Mucosa of rectum (tissue), 2 donors: Measurements from ENCODE around the gene ESR2.

ENCODE experiments used
- H3K27ac ChIP-seq, 2 donors: one replicate each; pipeline ENCODE4 v1.7.0; 2013; ENCODE audit warnings: inconsistent platforms in 2 of 2, low read depth in 2 of 2, low read length in 2 of 2
- H3K27me3 ChIP-seq, 2 donors: one replicate each; pipeline ENCODE4 v1.7.0; 2013; ENCODE audit warnings: low read length in 2 of 2; ENCODE audit not compliant: control insufficient read depth in 2 of 2, insufficient read depth in 2 of 2
- H3K36me3 ChIP-seq, 2 donors: one replicate each; pipeline ENCODE4 v1.7.0; 2013; ENCODE audit warnings: low read length in 2 of 2; ENCODE audit not compliant: control insufficient read depth in 2 of 2, insufficient read depth in 2 of 2
- H3K4me1 ChIP-seq, 2 donors: one replicate each; pipeline ENCODE4 v1.7.0; 2013; ENCODE audit warnings: low read length in 2 of 2, mild to moderate bottlenecking in 1 of 2; ENCODE audit not compliant: control insufficient read depth in 2 of 2, insufficient read depth in 2 of 2
- H3K4me3 ChIP-seq, 2 donors: one replicate each; pipeline ENCODE4 v1.7.0; 2013; ENCODE audit warnings: low read length in 2 of 2
- H3K9ac ChIP-seq, 2 donors: one replicate each; pipeline ENCODE4 v1.7.0; 2013; ENCODE audit warnings: low read length in 2 of 2, low read depth in 1 of 2, mild to moderate bottlenecking in 1 of 2
- H3K9me3 ChIP-seq, 2 donors: one replicate each; pipeline ENCODE4 v1.7.0; 2013; ENCODE audit warnings: low read length in 2 of 2; ENCODE audit not compliant: control insufficient read depth in 2 of 2
- donor health status: healthy.
- donor health status: Normal muscosa, but diverticular disease.

The ESR2 gene

GRCh38 chr14:64174922-64175782 lies 119.0 kb downstream of the ESR2 start:
- no peak overlapping the region for H3K4me3 ChIP-seq
- H3K27ac ChIP-seq = no peak overlapping the region
- no peaks in the 10 kb centered on the region for H3K27me3 ChIP-seq
- no peaks in the 10 kb centered on the region for H3K4me1 ChIP-seq
- peaks cover 38 to 51% of the 10 kb centered on the region in 2 donors for H3K36me3 ChIP-seq
- no peaks in the 10 kb centered on the region for H3K9me3 ChIP-seq
- no peak overlapping the region for H3K9ac ChIP-seq

- Histone ChIP-seq H3K9ac (no peak overlapping the region), H3K4me1 (no peaks in the 10 kb centered on the region), H3K4me3 (no peak overlapping the region), H3K36me3 (peaks cover 55 to 59% of the 10 kb centered on the region in 2 donors), H3K27ac (no peak overlapping the region), H3K9me3 (no peaks in the 10 kb centered on the region), H3K27me3 (no peaks in the 10 kb centered on the region)
Measured at GRCh38 chr14:64170181-64170580, 124.0 kb downstream of the ESR2 start.

- no peak overlapping the region for H3K9ac ChIP-seq
- H3K4me3 ChIP-seq = no peak overlapping the region
- no peaks in the 10 kb centered on the region for H3K4me1 ChIP-seq
- no peak overlapping the region for H3K27ac ChIP-seq
- H3K9me3 ChIP-seq = no peaks in the 10 kb centered on the region
- H3K27me3 ChIP-seq = no peaks in the 10 kb centered on the region
- H3K36me3 ChIP-seq = peaks cover 50 to 54% of the 10 kb centered on the region in 2 donors
Measured at GRCh38 chr14:64159588-64159987, 134.6 kb downstream of the ESR2 start.

DNA sequence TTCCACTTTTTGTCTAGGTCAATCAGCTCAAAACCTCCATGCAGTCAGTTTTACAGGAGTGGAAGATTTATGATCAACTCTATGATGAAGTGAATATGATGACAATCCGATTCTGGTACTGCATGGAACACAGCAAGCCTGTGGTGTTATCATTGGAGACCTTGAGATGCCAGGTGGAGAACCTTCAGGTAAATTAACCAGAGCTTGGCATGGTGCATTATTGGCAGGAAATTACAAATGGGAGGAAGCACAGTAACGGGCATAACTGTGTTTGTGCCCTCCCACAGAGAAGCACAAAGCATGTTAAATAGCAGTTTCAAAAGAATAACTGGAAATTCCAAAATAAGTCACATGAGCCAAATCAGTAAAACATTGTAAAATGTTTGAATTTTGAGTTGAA lies 135.6 kb downstream of the ESR2 start:
- no peaks in the 10 kb centered on the region for H3K9me3 ChIP-seq
- H3K9ac ChIP-seq = no peak overlapping the region
- no peaks in the 10 kb centered on the region for H3K27me3 ChIP-seq
- no peaks in the 10 kb centered on the region for H3K4me1 ChIP-seq
- H3K27ac ChIP-seq = no peak overlapping the region
- peaks cover 50 to 58% of the 10 kb centered on the region in 2 donors for H3K36me3 ChIP-seq
- no peak overlapping the region for H3K4me3 ChIP-seq

DNA sequence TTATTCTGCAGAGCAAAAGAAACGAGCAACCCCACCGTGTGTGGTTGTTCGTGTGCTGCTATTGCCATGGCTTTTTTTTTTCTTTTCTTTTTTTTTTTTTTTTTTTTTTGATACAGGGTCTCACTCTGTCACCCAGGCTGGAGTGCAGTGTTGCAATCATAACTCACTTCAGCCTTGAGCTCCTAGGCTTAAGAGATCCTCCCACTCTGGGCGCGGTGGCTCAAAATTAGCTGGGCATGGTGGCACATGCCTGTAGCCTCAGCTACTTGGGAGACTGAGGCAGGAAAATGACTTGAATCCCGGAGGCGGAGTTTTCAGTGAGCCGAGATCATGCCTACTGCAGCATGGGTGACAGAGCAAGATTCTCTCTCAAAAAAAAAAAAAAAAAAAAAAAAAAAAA lies 144.2 kb downstream of the ESR2 start:
- no peak overlapping the region for H3K9ac ChIP-seq
- no peaks in the 10 kb centered on the region for H3K4me1 ChIP-seq
- H3K27ac ChIP-seq = no peak overlapping the region
- H3K36me3 ChIP-seq = peaks cover 55 to 56% of the 10 kb centered on the region in 2 donors
- no peaks in the 10 kb centered on the region for H3K27me3 ChIP-seq
- no peaks in the 10 kb centered on the region for H3K9me3 ChIP-seq
- no peak overlapping the region for H3K4me3 ChIP-seq

GRCh38 chr14:64147126-64147790 lies 146.9 kb downstream of the ESR2 start:
- Histone ChIP-seq H3K36me3 (peaks cover 53 to 54% of the 10 kb centered on the region in 2 donors), H3K27me3 (no peaks in the 10 kb centered on the region), H3K9me3 (no peaks in the 10 kb centered on the region), H3K27ac (no peak overlapping the region), H3K9ac (no peak overlapping the region), H3K4me1 (no peaks in the 10 kb centered on the region), H3K4me3 (no peak overlapping the region)

DNA sequence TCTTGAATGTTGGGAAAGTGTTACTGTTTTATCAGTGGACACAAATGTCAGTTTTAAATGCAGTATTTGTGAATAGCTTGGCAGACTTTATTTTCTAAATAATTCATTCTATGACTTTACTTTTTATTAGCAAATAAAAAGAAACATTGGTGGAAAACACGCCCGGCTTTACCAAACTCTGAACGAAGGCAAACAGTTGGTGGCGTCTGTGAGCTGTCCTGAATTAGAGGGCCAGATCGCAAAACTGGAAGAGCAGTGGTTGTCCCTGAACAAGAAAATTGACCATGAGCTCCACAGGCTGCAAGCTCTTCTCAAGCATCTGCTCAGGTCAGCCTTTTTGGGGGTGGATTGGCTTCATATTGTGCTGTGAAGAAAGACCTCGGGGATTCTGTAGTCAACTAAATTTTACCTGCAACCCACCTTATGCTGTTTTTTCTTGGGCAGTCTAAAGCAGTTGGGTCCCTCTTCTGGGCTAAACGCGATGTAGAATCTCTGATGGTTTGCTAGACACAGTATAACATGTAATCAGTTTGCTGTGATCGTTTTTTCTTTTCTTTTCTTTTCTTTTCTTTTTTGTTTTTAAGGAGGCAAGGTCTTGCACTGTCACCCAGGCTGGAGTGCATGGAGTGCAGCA lies 156.4 kb downstream of the ESR2 start:
- Histone ChIP-seq H3K9ac (no peak overlapping the region), H3K27ac (no peak overlapping the region), H3K4me3 (no peak overlapping the region), H3K27me3 (no peaks in the 10 kb centered on the region), H3K36me3 (peaks cover 57 to 73% of the 10 kb centered on the region in 2 donors), H3K9me3 (no peaks in the 10 kb centered on the region), H3K4me1 (no peaks in the 10 kb centered on the region)

DNA sequence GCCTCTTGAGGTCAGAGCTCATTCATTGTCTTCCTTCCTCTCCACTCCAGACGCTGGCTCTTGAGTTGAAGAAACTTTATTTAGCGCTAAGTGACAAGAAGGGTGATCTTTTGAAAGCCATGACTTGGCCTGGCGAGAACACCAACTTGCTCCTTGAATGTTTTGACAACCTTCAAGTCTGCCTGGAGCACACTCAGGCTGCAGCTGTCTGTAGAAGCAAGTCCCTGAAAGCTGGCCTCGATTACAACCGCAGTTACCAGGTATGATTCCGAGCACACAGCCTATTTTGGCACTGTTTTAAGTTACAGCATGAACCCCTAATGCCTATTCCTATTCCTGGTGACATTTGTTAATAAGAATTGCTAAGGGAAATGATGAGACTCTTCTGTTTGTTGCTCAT lies 167.6 kb downstream of the ESR2 start:
- Histone ChIP-seq H3K9ac (no peak overlapping the region), H3K4me3 (no peak overlapping the region), H3K27ac (no peak overlapping the region), H3K36me3 (peaks cover 62 to 67% of the 10 kb centered on the region in 2 donors), H3K27me3 (no peaks in the 10 kb centered on the region), H3K4me1 (no peaks in the 10 kb centered on the region), H3K9me3 (no peaks in the 10 kb centered on the region)

DNA sequence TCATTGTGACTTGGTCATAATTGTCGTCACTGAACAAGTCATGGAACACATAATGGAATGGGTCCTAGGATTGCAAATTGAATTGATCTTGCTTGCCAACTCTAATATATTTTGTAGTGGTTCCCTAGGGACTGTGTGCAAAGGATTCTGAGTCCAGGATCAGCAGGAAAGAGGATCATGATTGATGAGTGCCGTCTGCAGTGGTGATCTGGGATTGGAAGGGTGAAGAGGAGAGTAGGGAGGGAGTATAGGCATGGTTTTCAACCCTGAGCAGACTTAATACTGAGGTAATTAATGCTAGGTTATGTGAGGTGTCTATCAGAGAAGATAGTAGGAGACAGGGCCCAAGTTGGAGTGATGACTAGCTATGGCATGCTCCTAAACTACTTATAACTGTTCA lies 168.9 kb downstream of the ESR2 start:
- H3K9ac ChIP-seq = no peak overlapping the region
- no peak overlapping the region for H3K4me3 ChIP-seq

DNA sequence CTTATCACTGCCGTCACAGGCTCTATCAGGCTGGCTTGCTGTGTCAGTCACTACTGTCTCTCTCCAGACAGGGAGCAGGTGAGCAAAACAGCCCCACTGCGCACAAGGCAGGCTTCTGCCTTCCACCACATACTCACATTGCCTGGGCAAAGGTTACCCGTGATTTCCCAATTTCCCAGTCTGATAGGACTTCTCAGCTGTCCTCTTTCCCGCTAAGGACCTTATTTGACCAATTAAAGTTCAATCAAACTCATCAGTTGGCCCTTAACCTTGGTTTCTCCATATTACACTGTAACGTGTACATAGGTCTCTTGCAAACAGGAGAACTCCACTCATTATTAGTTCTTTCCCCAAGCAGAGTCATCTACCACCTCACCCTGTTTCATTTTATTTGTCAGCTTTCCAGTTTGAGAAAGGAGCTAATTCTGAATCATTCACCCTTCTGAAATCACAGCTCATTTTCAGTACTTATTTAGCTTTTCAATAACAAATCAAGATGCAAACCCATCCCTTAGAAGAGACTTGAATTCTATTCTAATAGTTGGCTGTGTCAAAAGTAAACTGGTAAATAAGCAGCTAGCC lies 170.8 kb downstream of the ESR2 start:
- H3K4me3 ChIP-seq = no peak overlapping the region
- no peaks in the 10 kb centered on the region for H3K9me3 ChIP-seq
- H3K9ac ChIP-seq = no peak overlapping the region
- H3K4me1 ChIP-seq = no peaks in the 10 kb centered on the region
- no peak overlapping the region for H3K27ac ChIP-seq
- H3K36me3 ChIP-seq = peaks cover 58 to 60% of the 10 kb centered on the region in 2 donors
- H3K27me3 ChIP-seq = no peaks in the 10 kb centered on the region

More for the DNA sequence above, 168.9 kb downstream of the ESR2 start:
- H3K27me3 ChIP-seq = no peaks in the 10 kb centered on the region
- no peaks in the 10 kb centered on the region for H3K9me3 ChIP-seq
- no peak overlapping the region for H3K27ac ChIP-seq
- H3K4me1 ChIP-seq = no peaks in the 10 kb centered on the region
- H3K36me3 ChIP-seq = peaks cover 65 to 68% of the 10 kb centered on the region in 2 donors
